Lower leg skin (tissue), 4 donors: ENCODE results near the gene KCTD8. TPM values are rescaled to one million over a fixed set of nuclear protein-coding genes. Genes with fewer than 3 reads are reported as not detected.

Experiments used
- DNase-seq, 2 donors: peaks; one replicate each; pipeline ENCODE4 v3.0.0-alpha.2; 2019; ENCODE audit warnings: low spot score in 2 of 2
- H3K4me3 ChIP-seq: fragments of 200-600 bp; sonication (generic); 2 replicates; pipeline ENCODE4 v1.5.1; 2017; ENCODE audit warnings: mild to moderate bottlenecking, low read depth; ENCODE audit not compliant: poor library complexity, severe bottlenecking
- CTCF ChIP-seq, 3 donors: fragments of 450-650 bp; IDR thresholded peaks; one replicate each; pipeline ENCODE4 v1.5.1; 2016; ENCODE audit warnings: antibody characterized with exemption in 3 of 3, mild to moderate bottlenecking in 3 of 3, moderate library complexity in 2 of 3
- POLR2A ChIP-seq, 2 donors: fragments of 450-650 bp; IDR thresholded peaks; one replicate each; pipeline ENCODE4 v1.6.1; 2016 to 2017; ENCODE audit warnings: antibody characterized with exemption in 2 of 2, mild to moderate bottlenecking in 1 of 2, moderate library complexity in 1 of 2
- WGBS, 2 donors: methylation state at CpG; one replicate each; pipeline ENCODE4 v1.1.5; 2018; 5-methylcytosine and 5-hydroxymethylcytosine counted together
- intact Hi-C: fragments of 100-400 bp; cut with DNase I; formaldehyde crosslinking; loops from one replicate; pipeline ENCODE4 v1.15.0; 2023; ENCODE audit warnings: low total_unique reads
- total RNA-seq, 4 donors: library from RNA; depleted of rRNA; stranded (reverse); fragments of >200 nt; gene quantifications; one replicate each; pipeline ENCODE4 v1.1.0, GENCODE V29; 2016

The KCTD8 gene
- total RNA-seq, 4 donors from 2014 or later = 0.26 to 2.9 (median 0.36) TPM

DNA sequence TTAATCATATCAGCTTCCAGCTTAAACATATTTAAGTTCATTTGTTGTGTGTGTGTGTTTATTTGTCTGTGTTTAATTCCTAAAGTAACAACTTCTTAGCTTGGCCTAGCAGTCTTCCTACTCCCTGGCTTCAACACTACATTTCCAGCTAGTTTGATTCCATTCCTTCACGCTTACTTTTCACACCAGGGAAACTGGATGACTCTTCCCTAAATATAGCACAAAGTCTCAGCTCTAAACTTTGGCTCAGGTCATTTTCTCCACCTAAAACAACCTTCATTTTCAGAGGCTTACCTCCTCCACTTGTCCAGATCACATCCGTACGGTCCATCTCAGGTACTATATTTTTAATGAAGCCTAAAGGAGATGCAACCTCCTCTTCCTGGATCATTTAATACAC lies 94.4 kb downstream of the KCTD8 start:
- TF ChIP-seq POLR2A (IDR thresholded peaks at IDR 0.05) = no peak
- DNase-seq = no peak
- WGBS, 2 donors = 92 to 95% methylated on average over 3 of the region's 3 CpGs
- intact Hi-C loops = no loop called here
- H3K4me3 ChIP-seq = no peak overlapping the region

GRCh38 chr4:44351069-44351468 lies 97.5 kb downstream of the KCTD8 start:
- no peak for TF ChIP-seq POLR2A (IDR thresholded peaks at IDR 0.05)
- no peak for TF ChIP-seq CTCF (IDR thresholded peaks at IDR 0.05)
- no peak for DNase-seq
- intact Hi-C loops = no loop called here
- WGBS, 2 donors = 68% methylated on average over 3 of the region's 3 CpGs
- no peak overlapping the region for H3K4me3 ChIP-seq

DNA sequence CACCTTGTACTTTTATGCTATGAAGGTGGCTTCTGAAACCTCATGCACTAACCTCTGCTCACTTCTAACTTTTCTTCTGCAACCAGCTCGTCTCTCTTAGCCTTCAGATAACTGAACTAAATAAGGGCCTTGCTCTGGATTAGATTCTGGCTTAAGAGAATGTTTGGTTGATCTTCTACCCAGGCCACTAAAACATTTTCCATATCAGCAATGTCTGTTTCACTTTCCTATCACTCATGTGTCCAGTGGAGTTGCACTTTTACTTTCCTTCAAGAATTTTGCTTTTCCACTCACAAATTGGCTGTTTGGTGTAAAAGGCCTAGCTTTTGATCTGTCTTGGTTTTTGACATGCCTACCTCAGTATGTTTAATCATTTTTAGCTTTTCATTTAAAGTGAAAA lies 105.8 kb downstream of the KCTD8 start:
- no peak overlapping the region for H3K4me3 ChIP-seq
- no peak for DNase-seq
- intact Hi-C loops = no loop called here
- WGBS, 2 donors = 37 to 50% methylated on average over 1 of the region's 1 CpG
- no peak for TF ChIP-seq POLR2A (IDR thresholded peaks at IDR 0.05)
- TF ChIP-seq CTCF (IDR thresholded peaks at IDR 0.05) = no peak

DNA sequence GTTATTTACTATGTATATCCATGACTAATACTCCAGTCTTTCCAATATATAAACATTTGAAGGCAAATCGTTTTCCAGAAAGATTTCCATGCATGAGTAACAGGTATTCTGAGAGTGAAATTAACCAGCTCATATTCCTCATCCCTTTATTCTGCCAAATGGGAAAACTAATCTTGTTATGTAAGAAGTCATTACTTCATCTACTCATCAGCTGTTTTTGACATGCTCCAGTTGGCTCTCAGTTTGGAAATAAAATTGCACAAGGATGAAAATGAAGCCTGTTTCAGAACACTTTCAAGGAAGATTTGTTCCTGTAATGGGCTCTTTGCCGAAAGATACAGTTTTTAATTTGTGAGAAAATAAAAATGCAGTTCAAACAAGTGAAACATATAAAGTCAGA lies 121.9 kb downstream of the KCTD8 start:
- no peak for TF ChIP-seq CTCF (IDR thresholded peaks at IDR 0.05)
- no peak for TF ChIP-seq POLR2A (IDR thresholded peaks at IDR 0.05)
- intact Hi-C loops = no loop called here
- H3K4me3 ChIP-seq = no peak overlapping the region
- DNase-seq = no peak
- 31 to 40% methylated on average over 2 of the region's 2 CpGs for WGBS, 2 donors

DNA sequence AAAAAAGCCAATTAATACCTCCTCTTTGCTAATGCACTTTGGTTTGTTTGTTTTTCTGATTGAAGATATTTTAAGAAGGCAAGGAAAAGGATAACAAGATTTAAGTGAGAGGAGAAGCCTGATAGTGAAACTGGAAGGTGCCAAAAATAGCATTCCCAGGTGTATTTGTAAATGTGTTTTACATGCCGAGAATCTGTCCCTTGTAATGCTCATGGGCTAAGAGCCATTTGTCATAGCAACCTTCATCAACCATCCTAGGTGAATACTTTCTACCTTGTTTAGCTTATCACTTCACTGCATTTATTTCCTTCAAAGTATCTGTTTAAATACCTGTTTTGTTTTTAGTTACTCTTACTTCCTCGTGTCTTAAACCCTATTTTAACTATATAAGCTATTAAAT lies 127.8 kb downstream of the KCTD8 start:
- TF ChIP-seq CTCF (IDR thresholded peaks at IDR 0.05) (no peak), POLR2A (IDR thresholded peaks at IDR 0.05) (no peak)
- no peak overlapping the region for H3K4me3 ChIP-seq
- WGBS, 2 donors = 31 to 52% methylated on average over 2 of the region's 2 CpGs
- intact Hi-C loops = no loop called here
- no peak for DNase-seq

GRCh38 chr4:44319129-44319528 lies 129.5 kb downstream of the KCTD8 start:
- TF ChIP-seq CTCF (IDR thresholded peaks at IDR 0.05) = no peak
- TF ChIP-seq POLR2A (IDR thresholded peaks at IDR 0.05) = no peak
- DNase-seq = no peak
- no peak overlapping the region for H3K4me3 ChIP-seq
- WGBS, 2 donors = 65 to 76% methylated on average over 3 of the region's 3 CpGs
- intact Hi-C loops = no loop called here
